ENCODE data around the gene CDH4.

Gene CDH4

GRCh38 chr20:61529354-61529753, 277.3 kb downstream of the CDH4 start:
- no peaks in the 10 kb centered on the region for H3K4me1 ChIP-seq (ENCODE audit: control insufficient read depth, insufficient read depth, low read length)
- H3K9ac ChIP-seq (ENCODE audit: low read length) = no peak overlapping the region
- no peaks in the 10 kb centered on the region for H3K27me3 ChIP-seq (ENCODE audit: control insufficient read depth, insufficient read depth, low read length)
- no peak overlapping the region for H3K4me3 ChIP-seq (ENCODE audit: low read length)
- H3K36me3 ChIP-seq (ENCODE audit: control insufficient read depth, insufficient read depth, low read length) = no peaks in the 10 kb centered on the region
- no peak overlapping the region for H3K27ac ChIP-seq (ENCODE audit: low read depth, low read length)

DNA sequence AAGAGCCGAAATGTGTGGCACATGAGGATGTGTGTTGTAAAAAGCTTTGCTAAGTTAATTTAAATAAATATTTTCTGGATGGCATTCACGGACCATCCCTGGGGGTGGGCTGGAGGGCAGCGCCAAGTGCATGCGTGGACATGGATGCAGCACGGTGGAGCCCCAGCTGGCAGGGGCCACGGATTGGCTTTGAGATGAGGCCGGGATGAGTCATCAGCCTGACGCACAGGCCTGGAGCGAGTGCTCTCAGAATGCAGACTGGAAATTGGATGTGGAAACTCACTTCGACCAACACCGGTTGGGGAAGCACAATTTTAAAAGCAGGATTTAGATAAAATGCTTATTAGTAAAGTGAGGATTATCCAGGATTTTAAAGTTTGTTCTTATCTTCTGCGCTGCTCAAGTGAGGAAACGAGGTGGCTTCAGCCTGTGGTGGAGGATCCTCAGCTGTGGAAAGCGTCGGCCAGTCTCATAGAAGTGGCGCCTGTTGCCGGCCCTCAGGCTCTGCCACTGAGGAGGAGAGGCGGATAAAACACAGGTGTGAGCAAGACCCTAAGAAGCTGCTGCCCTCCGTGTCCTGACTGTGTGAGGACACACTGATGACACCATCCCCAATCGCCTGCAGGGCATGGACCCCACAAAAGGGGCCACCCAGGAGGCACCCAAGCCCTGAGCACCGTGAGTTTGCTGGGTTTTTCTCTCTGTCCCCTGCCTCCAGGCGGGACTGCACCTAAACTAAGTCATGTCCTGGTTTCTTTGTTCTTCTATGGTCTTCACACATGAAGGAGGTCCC, 279.7 kb downstream of the CDH4 start:
- no peak overlapping the region for H3K27ac ChIP-seq (ENCODE audit: low read depth, low read length)
- no peak overlapping the region for H3K9ac ChIP-seq (ENCODE audit: low read length)
- H3K4me1 ChIP-seq (ENCODE audit: control insufficient read depth, insufficient read depth, low read length) = no peaks in the 10 kb centered on the region
- no peaks in the 10 kb centered on the region for H3K36me3 ChIP-seq (ENCODE audit: control insufficient read depth, insufficient read depth, low read length)
- H3K4me3 ChIP-seq (ENCODE audit: low read length) = no peak overlapping the region
- H3K27me3 ChIP-seq (ENCODE audit: control insufficient read depth, insufficient read depth, low read length) = no peaks in the 10 kb centered on the region

DNA sequence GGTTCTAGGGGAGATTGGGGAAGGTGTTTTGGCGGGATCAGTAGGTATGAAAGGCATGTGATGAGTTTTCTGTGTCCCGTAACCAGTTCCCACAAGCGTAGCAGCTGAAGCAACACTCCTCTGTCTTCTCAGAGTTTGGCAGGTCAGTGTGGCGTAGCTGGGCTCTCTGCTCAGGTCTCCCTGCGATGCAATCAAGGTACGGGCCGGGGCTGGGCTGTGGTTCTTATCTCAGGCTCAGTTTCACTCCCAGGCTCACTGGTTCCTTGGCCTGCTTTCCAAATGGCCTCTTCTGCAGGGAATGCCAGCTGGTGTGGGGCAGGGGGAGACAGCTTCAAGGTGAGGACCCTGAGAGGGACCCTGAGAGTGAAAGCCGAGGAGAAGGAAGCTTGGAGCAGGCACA, 280.7 kb downstream of the CDH4 start:
- Histone ChIP-seq H3K27ac (ENCODE audit: low read depth, low read length) (no peak overlapping the region), H3K36me3 (ENCODE audit: control insufficient read depth, insufficient read depth, low read length) (no peaks in the 10 kb centered on the region), H3K27me3 (ENCODE audit: control insufficient read depth, insufficient read depth, low read length) (no peaks in the 10 kb centered on the region), H3K4me1 (ENCODE audit: control insufficient read depth, insufficient read depth, low read length) (no peaks in the 10 kb centered on the region), H3K4me3 (ENCODE audit: low read length) (no peak overlapping the region), H3K9ac (ENCODE audit: low read length) (no peak overlapping the region)

DNA sequence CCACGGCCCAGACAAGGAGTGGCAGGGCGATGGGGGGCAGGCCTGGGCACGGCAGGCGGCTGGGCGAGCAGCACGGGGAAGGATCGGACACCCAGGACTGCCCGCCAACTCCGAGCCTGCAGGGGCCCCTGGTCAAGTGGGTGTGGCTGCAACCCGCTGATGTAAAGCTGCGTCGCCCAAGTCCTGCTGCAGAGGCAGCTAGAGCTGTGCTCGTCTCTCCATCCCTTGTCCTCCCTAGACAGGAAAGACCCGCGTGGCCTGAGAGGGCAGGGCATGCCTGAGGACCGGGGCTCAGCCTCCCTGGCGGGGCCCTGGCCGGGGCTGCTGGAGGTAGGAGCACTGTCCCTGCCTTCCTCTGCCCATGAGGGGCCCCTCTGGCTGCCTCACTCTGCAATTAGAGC, 281.2 kb downstream of the CDH4 start:
- no peak overlapping the region for H3K4me3 ChIP-seq (ENCODE audit: low read length)
- no peak overlapping the region for H3K9ac ChIP-seq (ENCODE audit: low read length)
- H3K27me3 ChIP-seq (ENCODE audit: control insufficient read depth, insufficient read depth, low read length) = no peaks in the 10 kb centered on the region
- H3K27ac ChIP-seq (ENCODE audit: low read depth, low read length) = no peak overlapping the region
- no peaks in the 10 kb centered on the region for H3K4me1 ChIP-seq (ENCODE audit: control insufficient read depth, insufficient read depth, low read length)
- no peaks in the 10 kb centered on the region for H3K36me3 ChIP-seq (ENCODE audit: control insufficient read depth, insufficient read depth, low read length)

DNA sequence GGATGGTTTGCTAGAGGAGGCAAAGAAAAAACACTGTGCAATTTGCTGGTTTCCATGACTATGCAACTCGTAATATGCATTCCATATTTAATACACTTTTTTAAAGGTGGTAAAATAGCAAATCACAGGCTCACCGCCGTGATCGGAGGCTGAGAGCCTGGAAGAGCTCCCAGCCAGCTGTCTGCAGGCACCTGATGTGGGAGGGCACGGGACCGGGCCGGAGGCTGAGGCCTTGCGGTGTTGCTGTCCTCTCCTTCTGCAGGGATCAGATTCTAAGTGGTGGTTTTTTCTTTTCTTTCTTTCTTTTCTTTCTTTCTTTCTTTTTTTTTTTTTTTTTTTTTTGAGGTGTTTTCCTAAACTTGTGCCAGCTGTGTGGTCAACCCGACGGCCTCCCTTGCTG, 282.3 kb downstream of the CDH4 start:
- Histone ChIP-seq H3K4me3 (ENCODE audit: low read length) (no peak overlapping the region), H3K9ac (ENCODE audit: low read length) (no peak overlapping the region), H3K36me3 (ENCODE audit: control insufficient read depth, insufficient read depth, low read length) (no peaks in the 10 kb centered on the region), H3K4me1 (ENCODE audit: control insufficient read depth, insufficient read depth, low read length) (no peaks in the 10 kb centered on the region), H3K27me3 (ENCODE audit: control insufficient read depth, insufficient read depth, low read length) (no peaks in the 10 kb centered on the region), H3K27ac (ENCODE audit: low read depth, low read length) (no peak overlapping the region)

- H3K36me3 ChIP-seq (ENCODE audit: control insufficient read depth, insufficient read depth, low read length) = no peaks in the 10 kb centered on the region
- no peak overlapping the region for H3K9ac ChIP-seq (ENCODE audit: low read length)
- H3K27me3 ChIP-seq (ENCODE audit: control insufficient read depth, insufficient read depth, low read length) = no peaks in the 10 kb centered on the region
- H3K4me1 ChIP-seq (ENCODE audit: control insufficient read depth, insufficient read depth, low read length) = no peaks in the 10 kb centered on the region
- no peak overlapping the region for H3K4me3 ChIP-seq (ENCODE audit: low read length)
- H3K27ac ChIP-seq (ENCODE audit: low read depth, low read length) = no peak overlapping the region
These were observed 283.0 kb downstream of the CDH4 start for GRCh38 chr20:61535091-61535490.

DNA sequence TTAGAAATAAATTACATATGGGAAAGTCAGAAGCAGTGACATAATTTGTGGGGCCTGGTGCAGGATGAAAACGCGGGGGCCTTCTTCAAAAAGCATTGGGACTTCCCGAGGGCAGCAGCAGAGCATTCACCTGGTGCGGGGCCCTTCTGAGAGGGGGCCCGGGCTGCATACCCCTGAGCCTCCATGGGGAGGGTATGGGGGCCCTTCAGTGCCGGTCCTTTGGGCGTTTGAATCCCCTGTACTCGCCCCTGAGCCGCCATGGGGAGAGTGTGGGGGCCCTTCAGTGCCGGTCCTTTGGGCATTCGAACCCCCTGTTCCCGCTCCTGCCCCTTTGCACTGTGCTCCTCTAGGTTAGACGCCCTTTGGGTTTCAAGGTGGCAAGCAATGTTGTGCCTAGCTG, 283.5 kb downstream of the CDH4 start:
- H3K36me3 ChIP-seq (ENCODE audit: control insufficient read depth, insufficient read depth, low read length) = no peaks in the 10 kb centered on the region
- H3K27ac ChIP-seq (ENCODE audit: low read depth, low read length) = no peak overlapping the region
- no peaks in the 10 kb centered on the region for H3K4me1 ChIP-seq (ENCODE audit: control insufficient read depth, insufficient read depth, low read length)
- H3K4me3 ChIP-seq (ENCODE audit: low read length) = no peak overlapping the region
- H3K9ac ChIP-seq (ENCODE audit: low read length) = no peak overlapping the region
- H3K27me3 ChIP-seq (ENCODE audit: control insufficient read depth, insufficient read depth, low read length) = no peaks in the 10 kb centered on the region

DNA sequence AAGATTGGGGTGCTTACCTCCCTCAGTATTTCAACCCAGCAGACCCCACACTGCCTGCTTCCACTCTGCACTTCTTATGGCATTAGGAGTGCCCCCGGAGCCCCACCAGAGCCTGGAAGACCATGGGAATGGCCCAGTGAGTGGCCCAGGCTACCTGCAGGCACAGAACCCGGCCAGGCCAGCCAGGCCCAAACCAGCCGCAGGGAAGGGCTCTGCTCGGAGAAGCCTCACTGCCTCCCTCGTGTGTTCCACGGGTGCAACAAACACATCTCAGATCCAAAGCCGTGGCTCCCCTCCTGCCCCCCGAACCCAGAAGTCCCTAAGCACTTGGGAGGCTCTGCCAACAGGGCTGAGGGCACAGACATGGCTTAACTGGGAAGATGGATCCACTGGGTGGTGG, 283.9 kb downstream of the CDH4 start:
- Histone ChIP-seq H3K9ac (ENCODE audit: low read length) (no peak overlapping the region), H3K4me1 (ENCODE audit: control insufficient read depth, insufficient read depth, low read length) (no peaks in the 10 kb centered on the region), H3K4me3 (ENCODE audit: low read length) (no peak overlapping the region), H3K36me3 (ENCODE audit: control insufficient read depth, insufficient read depth, low read length) (no peaks in the 10 kb centered on the region), H3K27me3 (ENCODE audit: control insufficient read depth, insufficient read depth, low read length) (no peaks in the 10 kb centered on the region), H3K27ac (ENCODE audit: low read depth, low read length) (no peak overlapping the region)

- H3K4me1 ChIP-seq (ENCODE audit: control insufficient read depth, insufficient read depth, low read length) = no peaks in the 10 kb centered on the region
- no peaks in the 10 kb centered on the region for H3K36me3 ChIP-seq (ENCODE audit: control insufficient read depth, insufficient read depth, low read length)
- no peak overlapping the region for H3K4me3 ChIP-seq (ENCODE audit: low read length)
- no peak overlapping the region for H3K9ac ChIP-seq (ENCODE audit: low read length)
- no peaks in the 10 kb centered on the region for H3K27me3 ChIP-seq (ENCODE audit: control insufficient read depth, insufficient read depth, low read length)
- H3K27ac ChIP-seq (ENCODE audit: low read depth, low read length) = no peak overlapping the region
These were observed 284.6 kb downstream of the CDH4 start for GRCh38 chr20:61536671-61537070.

- H3K27me3 ChIP-seq (ENCODE audit: control insufficient read depth, insufficient read depth, low read length) = no peaks in the 10 kb centered on the region
- H3K9ac ChIP-seq (ENCODE audit: low read length) = no peak overlapping the region
- H3K36me3 ChIP-seq (ENCODE audit: control insufficient read depth, insufficient read depth, low read length) = no peaks in the 10 kb centered on the region
- H3K4me3 ChIP-seq (ENCODE audit: low read length) = no peak overlapping the region
- no peaks in the 10 kb centered on the region for H3K4me1 ChIP-seq (ENCODE audit: control insufficient read depth, insufficient read depth, low read length)
- no peak overlapping the region for H3K27ac ChIP-seq (ENCODE audit: low read depth, low read length)
These were observed 285.4 kb downstream of the CDH4 start for GRCh38 chr20:61537239-61538182.

DNA sequence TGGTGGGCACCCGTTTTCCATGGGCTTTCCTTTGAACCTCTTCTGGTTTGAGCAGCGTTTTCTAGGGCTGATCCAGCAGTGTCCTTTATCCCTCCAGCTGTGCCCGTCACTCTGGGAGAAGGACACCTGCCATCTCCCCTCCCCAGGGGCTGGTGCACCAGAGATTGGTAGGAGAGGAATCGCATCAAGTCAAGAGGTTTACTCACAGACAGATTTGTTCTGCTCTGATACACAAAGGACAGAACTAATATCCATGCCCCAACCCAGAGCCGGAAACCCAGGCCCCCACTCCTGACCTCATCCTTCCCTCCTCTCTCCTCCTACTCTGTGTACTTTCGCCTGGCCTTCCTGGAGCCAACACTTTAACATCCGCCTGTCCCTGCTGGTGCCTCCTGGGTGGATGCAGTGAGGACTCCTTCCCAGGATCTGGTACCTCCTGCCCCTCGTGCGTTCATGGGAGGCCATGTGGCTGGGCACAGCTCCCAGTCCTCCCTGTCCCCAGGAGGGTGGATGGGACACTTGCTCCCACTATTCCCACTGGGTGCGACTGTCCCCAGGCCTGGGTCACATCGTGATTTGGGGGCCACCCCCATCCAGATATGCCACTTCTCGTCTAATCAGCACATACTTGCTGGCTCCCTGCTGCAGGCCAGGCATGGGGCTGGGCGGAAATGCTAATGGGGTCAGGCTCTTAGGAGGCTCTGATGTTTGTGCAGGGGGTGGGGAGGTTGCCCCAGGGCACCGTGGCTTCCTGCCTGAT, 286.3 kb downstream of the CDH4 start:
- H3K9ac ChIP-seq (ENCODE audit: low read length) = no peak overlapping the region
- no peaks in the 10 kb centered on the region for H3K4me1 ChIP-seq (ENCODE audit: control insufficient read depth, insufficient read depth, low read length)
- H3K27ac ChIP-seq (ENCODE audit: low read depth, low read length) = no peak overlapping the region
- H3K36me3 ChIP-seq (ENCODE audit: control insufficient read depth, insufficient read depth, low read length) = no peaks in the 10 kb centered on the region
- no peaks in the 10 kb centered on the region for H3K27me3 ChIP-seq (ENCODE audit: control insufficient read depth, insufficient read depth, low read length)
- H3K4me3 ChIP-seq (ENCODE audit: low read length) = no peak overlapping the region

DNA sequence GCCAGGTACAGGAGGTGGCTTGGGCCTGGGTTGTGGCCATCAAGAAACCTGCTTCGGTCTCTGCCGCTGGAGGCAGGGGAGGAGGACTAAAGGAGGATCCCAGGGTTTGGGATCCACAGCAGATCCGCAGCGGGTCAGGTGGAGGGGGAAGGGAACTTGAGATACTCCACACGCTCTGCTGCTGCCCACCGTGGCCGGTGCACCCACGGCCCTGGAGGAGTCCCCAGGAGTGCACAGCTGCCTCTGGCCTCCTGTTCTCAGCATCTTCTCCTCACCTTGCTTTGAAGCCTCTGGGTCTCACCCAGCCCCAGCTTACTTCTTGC, 286.8 kb downstream of the CDH4 start:
- Histone ChIP-seq H3K27me3 (ENCODE audit: control insufficient read depth, insufficient read depth, low read length) (no peaks in the 10 kb centered on the region), H3K36me3 (ENCODE audit: control insufficient read depth, insufficient read depth, low read length) (no peaks in the 10 kb centered on the region), H3K4me3 (ENCODE audit: low read length) (no peak overlapping the region), H3K4me1 (ENCODE audit: control insufficient read depth, insufficient read depth, low read length) (no peaks in the 10 kb centered on the region), H3K27ac (ENCODE audit: low read depth, low read length) (no peak overlapping the region), H3K9ac (ENCODE audit: low read length) (no peak overlapping the region)
